GM15510 (cell line): Measurements from ENCODE around the gene ATG10.

ENCODE experiments used
- POLR2A ChIP-seq: IDR thresholded peaks from 3 replicates; pipeline ENCODE4 v1.6.1; 2011; ENCODE audit warnings: borderline replicate concordance; ENCODE audit not compliant: insufficient read length; ENCODE audit errors: extremely low read depth

Gene ATG10

DNA sequence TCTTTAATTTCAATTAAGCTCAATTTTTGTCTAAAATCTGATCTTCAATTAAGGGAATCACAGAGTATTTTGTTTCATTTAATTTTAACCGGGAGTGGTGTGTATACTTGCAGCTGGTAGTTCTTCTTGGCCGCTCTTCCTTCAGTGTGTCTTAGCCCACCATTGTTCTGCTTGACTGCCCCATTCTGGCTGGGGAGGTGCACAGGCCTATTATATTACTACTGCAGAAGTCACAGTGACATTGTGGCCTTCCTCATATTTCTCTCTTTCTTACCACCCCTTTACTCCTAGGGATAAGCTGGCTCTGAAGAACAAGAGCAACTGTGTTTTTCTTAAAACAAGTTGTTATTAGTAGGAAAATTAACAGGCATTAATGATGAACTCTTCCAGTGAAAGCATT is 123.7 kb downstream of the ATG10 start:
- TF ChIP-seq POLR2A, result no peak

DNA sequence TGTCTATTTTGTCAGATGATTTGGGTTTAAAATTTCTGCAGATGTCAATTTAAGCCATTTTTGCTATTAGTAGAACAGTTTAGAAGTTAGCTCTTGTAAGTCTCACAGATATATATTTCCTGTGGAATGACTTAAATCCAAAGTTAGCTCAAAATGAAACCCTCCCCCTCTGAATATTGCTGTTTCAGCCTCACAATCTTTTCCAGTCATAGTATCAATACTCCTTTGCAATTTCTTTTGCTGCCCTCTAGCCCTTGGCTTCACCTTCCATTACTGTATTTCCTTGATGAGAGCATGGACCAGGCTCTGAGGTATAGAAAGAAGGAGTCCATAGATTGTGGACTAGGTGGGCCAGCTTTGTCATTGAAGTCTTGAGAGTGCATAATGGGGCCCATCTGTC is 124.4 kb downstream of the ATG10 start:
- no peak for TF ChIP-seq POLR2A

DNA sequence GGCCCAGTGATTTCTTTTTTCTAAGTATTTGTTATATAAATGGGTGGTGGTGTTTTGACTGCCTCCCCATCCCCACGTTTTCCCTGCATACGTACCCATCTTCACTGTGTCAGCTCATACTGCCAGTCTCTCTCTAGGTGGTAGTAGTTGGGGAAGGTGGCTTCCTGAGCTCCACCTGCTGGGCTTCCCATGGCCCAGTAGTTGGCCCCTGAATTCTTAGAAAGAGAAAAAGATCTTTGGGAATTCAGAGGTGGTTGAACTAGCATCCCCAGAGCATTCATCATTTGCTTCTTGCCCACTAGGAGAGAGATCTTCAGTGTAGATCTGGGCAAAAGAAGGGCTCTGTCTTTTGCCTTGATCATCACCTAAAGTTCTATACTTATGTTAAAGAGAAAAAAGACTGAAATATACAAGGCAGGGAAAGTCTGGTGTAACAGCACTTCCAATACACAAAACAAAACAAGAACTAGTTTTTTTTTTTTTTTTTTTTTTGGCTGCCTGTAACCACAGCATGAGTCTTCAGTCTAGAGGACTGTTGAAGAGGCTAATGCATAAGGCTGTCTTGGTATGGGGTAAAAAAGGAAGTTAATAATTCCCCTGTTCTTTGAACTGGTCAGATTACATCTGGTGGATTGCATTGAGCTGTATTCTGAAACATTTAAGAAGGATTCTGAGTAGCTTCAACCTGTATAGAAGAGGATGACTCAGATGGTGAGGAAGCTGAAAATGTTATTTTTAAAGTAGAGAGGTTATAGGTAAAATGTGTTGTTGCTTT is 128.7 kb downstream of the ATG10 start:
- TF ChIP-seq POLR2A, result no peak

DNA sequence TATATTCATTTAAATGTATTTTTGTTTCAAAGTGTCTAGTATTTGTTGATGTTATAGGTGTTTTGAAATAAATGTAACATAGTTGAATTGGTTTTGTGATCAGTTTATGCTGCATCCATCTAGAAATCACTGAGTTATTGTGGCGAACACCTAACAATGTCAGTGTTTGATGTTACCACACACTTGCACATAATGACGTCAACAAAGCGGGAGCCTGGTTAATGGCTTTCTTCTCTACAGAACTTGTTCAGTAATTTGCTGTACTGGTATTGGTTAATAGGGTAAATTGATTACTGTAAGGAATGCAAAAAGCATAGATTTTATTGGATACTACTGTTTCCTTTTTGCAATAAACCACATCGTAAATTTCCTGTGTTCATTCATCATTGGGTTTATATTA is 133.0 kb downstream of the ATG10 start:
- no peak for TF ChIP-seq POLR2A

DNA sequence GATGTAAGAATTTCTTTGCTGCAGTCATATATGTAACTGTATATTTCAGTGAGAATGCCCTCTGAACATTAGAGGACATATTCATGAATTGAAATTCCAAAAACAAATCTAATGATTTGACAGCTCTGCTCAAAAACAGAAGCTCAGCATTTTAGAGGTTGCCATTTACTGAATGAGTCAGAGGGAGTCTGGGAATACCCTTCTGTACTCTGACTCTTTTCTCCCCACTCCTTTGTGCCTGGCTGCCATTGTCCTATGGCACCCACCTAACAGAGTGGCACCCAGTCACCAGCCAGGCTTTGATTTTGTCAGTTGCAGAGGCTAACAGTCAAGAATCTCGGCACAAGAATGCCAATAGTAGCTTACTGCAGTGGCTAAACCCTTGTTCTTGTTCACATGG is 133.6 kb downstream of the ATG10 start:
- no peak for TF ChIP-seq POLR2A

DNA sequence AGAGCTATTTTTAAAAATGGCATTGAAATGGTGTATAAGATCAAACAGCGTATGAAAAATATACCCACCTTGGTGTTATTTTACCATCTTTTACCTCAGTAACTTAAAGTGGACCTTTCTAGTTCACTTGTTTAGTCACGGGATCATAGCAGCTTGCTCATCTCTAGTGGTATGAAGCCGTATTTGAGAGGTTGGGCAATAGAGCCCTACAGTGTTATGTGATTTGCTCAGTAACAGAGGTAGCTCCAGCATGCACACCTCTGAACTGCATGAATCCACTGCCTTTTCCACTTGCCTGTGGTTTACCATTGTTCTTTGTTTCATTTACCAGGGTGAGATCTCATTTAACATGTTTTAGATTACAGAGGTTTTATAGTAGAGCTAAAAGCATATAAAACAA is 134.4 kb downstream of the ATG10 start:
- TF ChIP-seq POLR2A, result no peak

DNA sequence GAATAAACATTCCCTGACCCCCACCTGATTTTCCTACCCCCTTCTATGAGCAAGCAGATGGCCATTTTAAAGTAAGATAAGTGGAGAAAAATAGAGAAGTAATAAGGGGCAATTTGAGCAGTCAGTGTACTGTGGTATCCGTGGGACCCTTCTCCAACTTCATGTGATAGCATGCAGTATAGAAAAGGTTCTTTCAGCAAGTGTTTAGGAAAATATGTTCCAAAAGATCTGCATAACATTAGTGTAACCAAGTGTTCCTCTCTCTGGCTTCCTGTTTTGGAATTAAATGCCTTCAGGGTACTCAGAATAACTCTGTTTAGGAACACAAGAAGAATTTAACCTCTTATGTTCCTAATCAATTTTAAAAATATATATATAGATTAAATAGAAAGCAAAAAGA is 134.9 kb downstream of the ATG10 start:
- TF ChIP-seq POLR2A, result no peak

DNA sequence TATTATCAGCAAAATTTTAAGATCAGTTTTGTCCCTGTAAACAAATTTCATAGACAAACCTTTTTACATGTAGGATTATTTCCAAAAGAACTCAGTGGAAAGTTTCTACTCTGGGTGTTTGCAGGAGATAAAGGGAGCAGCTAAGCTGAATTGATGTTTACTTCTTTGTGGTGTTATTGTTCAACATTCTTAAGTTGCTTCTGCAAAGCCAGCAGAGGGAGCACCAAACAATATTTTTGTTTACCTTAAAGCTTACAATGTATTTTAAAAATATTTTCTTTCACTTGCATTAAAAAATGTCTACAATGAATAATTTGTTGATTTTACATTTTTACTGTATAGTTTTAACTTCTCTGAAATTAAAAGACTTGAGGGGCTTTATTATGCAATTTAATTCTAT is 135.4 kb downstream of the ATG10 start:
- TF ChIP-seq POLR2A, result no peak

DNA sequence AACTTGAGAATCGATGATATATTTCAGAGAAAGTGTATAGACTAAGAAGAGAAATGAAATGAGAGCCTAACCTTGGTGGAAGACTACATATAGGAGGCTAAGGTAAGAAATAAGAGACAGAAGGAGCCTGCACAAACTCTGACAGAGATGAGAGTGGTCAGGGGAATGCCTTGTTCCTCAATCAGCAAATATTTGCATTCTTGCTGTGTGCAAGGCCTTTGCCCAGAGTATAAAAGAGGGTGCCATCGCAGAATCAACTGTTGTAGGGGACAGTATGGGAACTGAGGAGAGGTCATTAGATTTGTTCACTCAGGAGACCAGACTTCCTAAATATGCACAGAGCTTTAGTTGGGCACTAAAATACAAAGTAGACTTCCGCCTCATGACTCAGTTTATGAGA is 137.2 kb downstream of the ATG10 start:
- no peak for TF ChIP-seq POLR2A

DNA sequence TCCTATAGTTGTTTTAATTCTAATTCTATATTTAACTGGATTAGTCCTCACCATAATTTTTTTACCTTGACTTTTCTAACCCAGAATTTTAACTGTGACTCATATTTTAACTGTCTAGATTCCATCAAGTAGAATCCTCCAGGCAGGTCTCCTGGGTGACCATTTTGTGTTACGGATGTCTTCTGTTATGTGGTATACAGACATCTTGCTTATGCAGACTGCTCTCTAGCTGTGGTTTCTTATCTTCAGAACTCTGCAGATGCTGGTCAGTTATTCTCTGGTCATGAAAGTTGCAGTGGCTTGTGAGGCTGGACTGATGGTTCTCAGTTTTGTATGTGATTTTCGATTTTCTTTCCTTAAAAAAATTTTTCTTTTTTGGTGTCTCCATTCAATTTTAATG is 139.4 kb downstream of the ATG10 start:
- TF ChIP-seq POLR2A, result no peak

DNA sequence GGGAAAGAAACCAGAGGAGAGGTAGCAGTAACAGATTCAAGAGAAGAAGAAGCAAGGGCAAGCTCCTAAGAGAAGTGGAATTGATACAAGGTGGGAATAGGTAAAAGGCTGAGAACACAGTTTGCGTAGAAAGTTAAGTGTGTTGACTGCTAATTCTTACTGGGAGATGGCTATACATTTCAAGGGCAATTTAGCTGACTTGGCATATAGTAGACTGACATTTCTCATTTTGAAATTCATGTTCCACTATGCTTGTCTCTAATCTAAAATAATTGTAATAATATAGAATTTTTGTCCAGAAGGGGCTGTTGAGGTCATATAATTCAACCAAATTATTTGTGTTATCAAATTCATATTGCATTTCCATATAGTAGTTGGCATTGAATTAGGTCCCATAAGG is 144.0 kb downstream of the ATG10 start:
- no peak for TF ChIP-seq POLR2A

DNA sequence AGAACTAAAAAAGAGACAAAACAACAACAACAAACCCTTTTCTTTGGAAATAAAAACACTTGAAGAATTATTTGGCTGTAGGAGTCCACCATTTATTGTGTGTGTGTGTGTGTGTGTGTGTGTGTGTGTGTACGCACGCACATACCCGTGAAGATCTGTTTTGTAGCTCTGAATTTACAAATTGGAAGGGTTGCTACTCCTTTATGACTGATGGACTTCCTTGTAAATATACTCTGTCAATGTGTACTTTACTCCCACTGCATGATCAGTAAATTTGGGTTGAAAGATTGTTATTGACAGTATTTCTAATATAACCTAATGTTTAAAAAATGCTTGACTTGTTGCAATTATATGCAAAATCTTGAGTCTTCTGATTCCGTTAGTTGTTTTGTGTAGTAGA is 148.1 kb downstream of the ATG10 start:
- TF ChIP-seq POLR2A, result no peak

DNA sequence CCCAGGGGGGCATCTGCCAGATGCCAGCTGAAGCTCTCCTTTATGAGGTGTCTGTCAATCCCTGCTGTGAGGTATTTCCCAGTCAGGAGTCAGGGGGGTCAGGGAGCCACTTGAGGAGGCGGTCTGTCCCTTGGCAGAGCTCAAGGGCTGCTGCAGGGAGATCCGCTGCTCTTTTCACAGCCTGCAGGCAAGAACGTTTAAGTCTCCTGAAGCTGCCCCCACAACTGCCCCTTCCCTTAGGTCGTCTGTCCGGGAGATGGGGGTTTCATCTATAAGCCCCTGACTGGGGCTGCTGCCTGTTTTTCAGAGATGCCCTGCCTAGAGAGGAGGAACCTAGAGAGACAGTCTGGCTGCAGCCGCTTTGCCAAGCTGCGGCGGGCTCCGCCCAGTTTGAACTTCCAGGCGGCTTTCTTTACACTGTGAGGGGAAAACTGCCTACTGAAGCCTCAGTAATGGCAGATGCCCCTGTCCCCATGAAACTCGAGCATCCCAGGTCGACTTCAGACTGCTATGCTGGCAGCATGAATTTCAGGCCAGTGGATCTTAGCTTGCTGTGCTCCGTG is 158.0 kb downstream of the ATG10 start:
- TF ChIP-seq POLR2A, result no peak

DNA sequence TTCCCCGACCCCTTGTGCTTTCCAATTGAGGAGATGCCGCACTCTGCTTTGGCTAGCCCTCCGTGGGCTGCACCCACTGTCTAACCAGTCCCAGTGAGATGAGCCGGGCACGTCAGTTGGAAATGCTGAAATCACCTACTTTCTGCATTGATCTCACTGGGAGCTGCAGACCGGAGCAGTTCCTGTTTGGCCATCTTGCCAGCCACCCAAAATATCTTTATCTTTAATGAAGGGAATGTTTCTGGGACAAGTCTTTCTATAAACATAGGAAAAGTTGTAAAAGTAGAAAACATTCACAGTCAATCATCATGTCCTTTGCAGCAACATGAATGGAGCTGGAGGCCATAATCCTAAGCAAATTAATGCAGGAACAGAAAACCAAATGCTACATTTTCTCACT is 158.8 kb downstream of the ATG10 start:
- TF ChIP-seq POLR2A, result no peak

DNA sequence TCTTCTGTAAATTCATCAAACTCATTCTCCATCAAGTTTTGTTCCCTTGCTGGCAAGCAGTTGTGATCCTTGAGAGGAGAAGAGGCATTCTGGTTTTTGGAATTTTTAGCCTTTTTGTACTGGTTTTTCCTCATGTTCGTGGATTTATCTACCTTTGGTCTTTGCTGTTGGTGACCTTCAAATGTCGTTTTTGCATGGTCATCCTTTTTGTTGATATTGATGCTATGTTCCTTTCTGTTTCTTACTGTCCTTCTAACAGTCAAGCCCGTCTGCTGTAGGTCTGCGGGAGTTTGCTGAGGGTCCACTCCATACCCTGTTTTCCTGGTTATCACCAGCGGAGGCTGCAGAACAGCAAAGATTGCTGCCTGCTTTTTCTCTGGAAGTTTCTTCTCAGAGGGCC is 165.4 kb downstream of the ATG10 start:
- no peak for TF ChIP-seq POLR2A

DNA sequence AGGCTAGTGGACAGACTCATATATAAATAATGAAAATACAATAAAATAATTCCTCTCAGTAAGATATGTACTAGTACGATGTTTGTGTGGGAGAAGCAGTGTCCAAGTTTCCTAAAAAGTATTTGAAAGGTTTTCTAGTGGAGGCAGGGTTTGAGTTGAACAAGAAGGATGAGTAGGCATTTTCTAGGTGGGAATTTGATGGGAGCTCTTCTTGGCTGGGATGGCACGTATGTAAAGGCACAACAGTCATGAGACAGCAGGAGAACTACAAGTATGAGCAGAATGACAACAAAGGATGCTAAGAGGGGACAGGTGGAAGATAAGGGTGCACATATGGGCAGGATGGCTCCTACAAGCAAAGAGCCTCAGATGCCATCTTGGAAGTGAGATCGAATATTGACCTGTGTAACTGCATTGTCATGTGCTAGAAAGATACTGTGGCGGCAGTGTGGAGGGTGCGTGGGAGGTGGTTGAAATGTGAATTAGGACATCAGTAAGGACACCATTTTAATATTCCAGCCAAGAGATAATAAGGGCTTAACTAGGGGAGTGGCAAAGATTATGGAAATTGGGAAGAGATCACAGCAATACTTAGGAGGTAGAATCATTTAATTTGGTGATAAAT is 170.5 kb downstream of the ATG10 start:
- no peak for TF ChIP-seq POLR2A

DNA sequence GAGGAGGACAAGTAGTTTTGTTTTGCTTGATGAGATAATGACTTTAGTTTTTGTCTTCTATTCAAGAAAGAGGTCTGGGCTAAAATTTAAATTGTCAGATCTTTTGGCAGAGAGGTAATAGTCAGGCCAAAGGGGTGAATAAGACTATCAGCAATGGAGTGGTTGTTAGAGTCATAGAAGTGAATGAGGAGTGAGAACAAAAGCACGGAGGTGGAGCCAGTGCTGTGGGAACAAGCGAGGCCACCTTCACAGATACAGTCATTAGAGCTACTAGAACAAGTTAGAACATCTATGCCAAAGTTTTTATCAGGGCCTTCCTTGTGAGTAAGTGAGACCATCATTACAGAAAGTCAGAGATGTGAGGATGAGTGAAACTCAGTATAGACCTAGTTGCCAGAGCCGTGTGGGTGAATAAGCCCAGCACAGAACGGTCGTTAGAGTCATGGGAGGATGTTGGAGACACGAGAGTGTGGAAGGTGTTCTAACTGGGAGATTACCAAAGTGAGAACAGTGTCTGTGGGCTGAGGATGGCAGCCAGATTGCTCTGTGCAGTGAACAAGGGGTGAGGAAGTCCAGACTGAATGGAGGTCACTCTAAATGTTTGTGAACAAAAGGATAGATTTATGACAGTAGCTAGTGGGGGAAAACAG is 171.2 kb downstream of the ATG10 start:
- TF ChIP-seq POLR2A, result no peak
